Ovary (tissue), 3 donors: ENCODE results near the gene FAM13C.

ENCODE experiments used
- POLR2A ChIP-seq: fragments of 450-650 bp; IDR thresholded peaks from one replicate; pipeline ENCODE4 v1.6.1; 2017; ENCODE audit warnings: antibody characterized with exemption, mild to moderate bottlenecking, moderate library complexity
- TF ChIP-seq, protein P1 (sequence below), 3 donors: fragments of 450-650 bp in 2 of 3; fragments of 200-600 bp in 1 of 3; IDR thresholded peaks; one replicate each; pipeline versions ENCODE4 v1.5.1 to v1.8.0; 2016 to 2022; ENCODE audit warnings: antibody characterized with exemption in 3 of 3, mild to moderate bottlenecking in 1 of 3
- donor health status: DM: no; HTN: no; CAD: no.

DNA sequence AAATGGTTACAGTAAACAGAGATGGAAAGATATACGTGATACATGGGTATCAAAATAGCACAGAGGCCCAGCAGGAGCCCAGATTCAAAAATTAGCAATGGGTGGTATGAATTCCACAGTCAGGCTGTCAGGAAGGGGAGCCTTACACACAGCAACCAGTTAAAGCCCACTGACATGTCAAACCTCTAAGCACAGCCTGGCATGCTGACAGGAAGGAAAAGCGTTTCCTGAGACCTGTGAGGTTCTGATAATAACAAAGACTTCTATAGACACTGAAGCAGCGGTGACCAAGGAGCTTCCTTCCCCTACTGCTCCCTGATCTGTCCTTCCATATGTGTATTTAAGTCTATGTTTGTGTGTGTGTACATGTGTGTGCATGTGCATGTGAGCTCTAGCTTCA, 96.0 kb downstream of the FAM13C start:
- TF ChIP-seq, protein P1, sequence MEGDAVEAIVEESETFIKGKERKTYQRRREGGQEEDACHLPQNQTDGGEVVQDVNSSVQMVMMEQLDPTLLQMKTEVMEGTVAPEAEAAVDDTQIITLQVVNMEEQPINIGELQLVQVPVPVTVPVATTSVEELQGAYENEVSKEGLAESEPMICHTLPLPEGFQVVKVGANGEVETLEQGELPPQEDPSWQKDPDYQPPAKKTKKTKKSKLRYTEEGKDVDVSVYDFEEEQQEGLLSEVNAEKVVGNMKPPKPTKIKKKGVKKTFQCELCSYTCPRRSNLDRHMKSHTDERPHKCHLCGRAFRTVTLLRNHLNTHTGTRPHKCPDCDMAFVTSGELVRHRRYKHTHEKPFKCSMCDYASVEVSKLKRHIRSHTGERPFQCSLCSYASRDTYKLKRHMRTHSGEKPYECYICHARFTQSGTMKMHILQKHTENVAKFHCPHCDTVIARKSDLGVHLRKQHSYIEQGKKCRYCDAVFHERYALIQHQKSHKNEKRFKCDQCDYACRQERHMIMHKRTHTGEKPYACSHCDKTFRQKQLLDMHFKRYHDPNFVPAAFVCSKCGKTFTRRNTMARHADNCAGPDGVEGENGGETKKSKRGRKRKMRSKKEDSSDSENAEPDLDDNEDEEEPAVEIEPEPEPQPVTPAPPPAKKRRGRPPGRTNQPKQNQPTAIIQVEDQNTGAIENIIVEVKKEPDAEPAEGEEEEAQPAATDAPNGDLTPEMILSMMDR (IDR thresholded peaks at IDR 0.05), result no peak
- TF ChIP-seq POLR2A, result no peak
